A549 (cell line): ENCODE data around the gene KCND3. TPM values are rescaled to one million over a fixed set of nuclear protein-coding genes. Genes with fewer than 3 reads are reported as not detected.

ENCODE experiments used
- ATAC-seq, 2 experiments: fragments of 200-7000 bp in 1 of 2; fragments of >200 bp in 1 of 2; cut with Nextera tagmentation in 1 of 2; cut with Tn5 transposase in 1 of 2; 3 replicates each; pipeline versions ENCODE4 v1.8.0 to v1.9.1; 2018 to 2020; ENCODE audit warnings: mild to moderate bottlenecking in 1 of 2, moderate library complexity in 1 of 2
- CTCF ChIA-PET: fragments of 300-600 bp; sonication (Branson Sonifier 250); formaldehyde crosslinking; extraction: SDS; loops from one replicate; lab custom pipeline; 2021; ENCODE audit warnings: antibody characterized with exemption, inconsistent platforms; lab: Yijun Ruan, JAX
- POLR2A ChIA-PET: fragments of 350-600 bp; formaldehyde crosslinking; extraction: SDS; loops from one replicate; lab custom pipeline; 2021; ENCODE audit warnings: antibody characterized with exemption, inconsistent platforms; lab: Yijun Ruan, JAX
- DNase-seq, 2 experiments: peaks; one replicate each; pipeline versions ENCODE4 v3.0.0 to v3.0.0-alpha.2; 2011 to 2016; ENCODE audit warnings: low read depth in 1 of 2, low spot score in 1 of 2
- FAIRE-seq: peaks from 2 replicates; lab custom pipeline; 2011; peaks lifted over from hg19 to GRCh38; lab: Jason Lieb, UNC
- H3K27ac ChIP-seq, 2 experiments: fragments of >200 bp; sonication (Bioruptor Twin); formaldehyde crosslinking; 3 replicates each; pipeline ENCODE4 v1.5.1; 2016 to 2017
- H3K4me1 ChIP-seq: fragments of >200 bp; sonication (Bioruptor Twin); formaldehyde crosslinking; 3 replicates; pipeline ENCODE4 v1.6.1; 2016
- H3K4me2 ChIP-seq: fragments of >200 bp; sonication (Bioruptor Twin); formaldehyde crosslinking; 3 replicates; pipeline ENCODE4 v1.6.1; 2016
- H3K4me3 ChIP-seq: fragments of >200 bp; sonication (Bioruptor Twin); formaldehyde crosslinking; 3 replicates; pipeline ENCODE4 v1.5.1; 2016
- H3K9me3 ChIP-seq: fragments of >200 bp; sonication (Bioruptor Twin); formaldehyde crosslinking; 3 replicates; pipeline ENCODE4 v1.6.1; 2016
- EHF ChIP-seq: fragments of 250-450 bp; sonication (Bioruptor Pico); IDR thresholded peaks from 2 replicates; pipeline ENCODE4 v1.5.0; 2020; ENCODE audit warnings: mild to moderate bottlenecking
- EP300 ChIP-seq, 2 experiments: fragments of >200 bp; sonication (Bioruptor Twin); formaldehyde crosslinking; IDR thresholded peaks; 2 replicates in 1 of 2; 3 replicates in 1 of 2; pipeline ENCODE4 v1.6.1; 2016 to 2017
- ESRRA ChIP-seq: fragments of 150-350 bp; IDR thresholded peaks from 2 replicates; pipeline ENCODE4 v1.6.1; 2014; ENCODE audit warnings: mild to moderate bottlenecking, low read length, borderline replicate concordance
- FOSB ChIP-seq: fragments of 250-450 bp; sonication (Bioruptor Pico); IDR thresholded peaks from 2 replicates; pipeline ENCODE4 v1.5.0; 2020; ENCODE audit warnings: mild to moderate bottlenecking, moderate library complexity
- GATA3 ChIP-seq: IDR thresholded peaks from 2 replicates; pipeline ENCODE4 v1.6.1; 2012; ENCODE audit warnings: borderline replicate concordance
- HDAC2 ChIP-seq: fragments of 200-600 bp; sonication (generic); IDR thresholded peaks from 2 replicates; pipeline ENCODE4 v1.6.1; 2016
- HEYL ChIP-seq: fragments of 250-450 bp; sonication (Bioruptor Pico); IDR thresholded peaks from 2 replicates; pipeline ENCODE4 v1.8.0; 2021; ENCODE audit warnings: mild to moderate bottlenecking, moderate library complexity
- HOXB13 ChIP-seq: fragments of 250-450 bp; sonication (Bioruptor Pico); IDR thresholded peaks from 2 replicates; pipeline ENCODE4 v1.5.0; 2020; ENCODE audit warnings: low read depth, mild to moderate bottlenecking, moderate library complexity
- HOXB5 ChIP-seq: fragments of 250-450 bp; sonication (Bioruptor Pico); IDR thresholded peaks from 2 replicates; pipeline ENCODE4 v1.5.0; 2020; ENCODE audit warnings: mild to moderate bottlenecking, moderate library complexity
- JUN ChIP-seq, 2 experiments: fragments of >200 bp; sonication (Bioruptor Twin); formaldehyde crosslinking; IDR thresholded peaks; 2 replicates in 1 of 2; 3 replicates in 1 of 2; pipeline ENCODE4 v1.6.1; 2016 to 2017
- KDM1A ChIP-seq: fragments of 200-600 bp; sonication (generic); IDR thresholded peaks from 2 replicates; pipeline ENCODE4 v1.6.1; 2016; ENCODE audit warnings: low read depth, mild to moderate bottlenecking
- KDM5A ChIP-seq: fragments of 200-600 bp; sonication (generic); IDR thresholded peaks from 2 replicates; pipeline ENCODE4 v1.6.1; 2016; ENCODE audit warnings: antibody characterized with exemption, mild to moderate bottlenecking
- MAFK ChIP-seq: fragments of 450-650 bp; IDR thresholded peaks from 2 replicates; pipeline ENCODE4 v1.6.1; 2014; ENCODE audit not compliant: partially characterized antibody
- NPAS2 ChIP-seq: fragments of 250-450 bp; sonication (Bioruptor Pico); IDR thresholded peaks from 2 replicates; pipeline ENCODE4 v1.8.0; 2022; ENCODE audit warnings: mild to moderate bottlenecking, moderate library complexity, borderline replicate concordance
- PHF8 ChIP-seq: fragments of 200-600 bp; sonication (generic); IDR thresholded peaks from 2 replicates; pipeline ENCODE4 v1.6.1; 2016; ENCODE audit warnings: low read depth, mild to moderate bottlenecking, antibody characterized with exemption, moderate library complexity, borderline replicate concordance
- POLR2A ChIP-seq: IDR thresholded peaks from 2 replicates; pipeline ENCODE4 v1.6.1; 2012; ENCODE audit warnings: mild to moderate bottlenecking, low read length
- RFX5 ChIP-seq: fragments of 450-650 bp; IDR thresholded peaks from 2 replicates; pipeline ENCODE4 v1.7.1; 2014; ENCODE audit warnings: antibody characterized with exemption, mild to moderate bottlenecking, moderate library complexity
- SMC3 ChIP-seq: fragments of >200 bp; sonication (Bioruptor Twin); formaldehyde crosslinking; IDR thresholded peaks from 3 replicates; pipeline ENCODE4 v1.6.1; 2018; ENCODE audit warnings: inconsistent platforms
- ZSCAN20 ChIP-seq: fragments of 250-450 bp; sonication (Bioruptor Pico); IDR thresholded peaks from 2 replicates; pipeline ENCODE4 v1.8.0; 2022; ENCODE audit warnings: mild to moderate bottlenecking, moderate library complexity
- WGBS: methylation state at CpG from one replicate; pipeline ENCODE4 v1.1.6; 2017; ENCODE audit errors: missing lambda C conversion rate; 5-methylcytosine and 5-hydroxymethylcytosine counted together
- polyA plus RNA-seq, 4 experiments: library from polyadenylated mRNA; depleted of rRNA in 3 of 4; stranded (reverse); fragments of >200 nt; fragmentation: RNase III in 1 of 4; extraction: RNeasy Plus Mini Kit Qiagen cat#74134 plus additional on column Dnase treatment in 1 of 4; gene quantifications; 2 replicates in 3 of 4; 3 replicates in 1 of 4; pipeline ENCODE4 v1.2.3, GENCODE V29; 2011 to 2017
- TF ChIP-seq, protein P1 (sequence below): IDR thresholded peaks from 2 replicates; pipeline ENCODE4 v1.6.1; 2012
- TF ChIP-seq, protein P2 (sequence below): fragments of >200 bp; sonication (Bioruptor Twin); formaldehyde crosslinking; IDR thresholded peaks from 3 replicates; pipeline ENCODE4 v1.5.1; 2016
- TF ChIP-seq, protein P3 (sequence below): fragments of 150-350 bp; IDR thresholded peaks from 2 replicates; pipeline ENCODE4 v1.6.1; 2014; ENCODE audit warnings: low read depth, mild to moderate bottlenecking, low read length
- TF ChIP-seq, protein P4 (sequence below): fragments of >200 bp; sonication (Bioruptor Twin); formaldehyde crosslinking; IDR thresholded peaks from 3 replicates; pipeline ENCODE4 v1.6.1; 2016
- TF ChIP-seq, protein P5 (sequence below): fragments of 200-600 bp; sonication (generic); IDR thresholded peaks from 2 replicates; pipeline ENCODE4 v1.6.1; 2016; ENCODE audit warnings: antibody characterized with exemption, mild to moderate bottlenecking, moderate library complexity

KCND3 gene
- polyA plus RNA-seq, 2 of the 4 experiments (the other 2 are of a cell fraction), result not detected

DNA sequence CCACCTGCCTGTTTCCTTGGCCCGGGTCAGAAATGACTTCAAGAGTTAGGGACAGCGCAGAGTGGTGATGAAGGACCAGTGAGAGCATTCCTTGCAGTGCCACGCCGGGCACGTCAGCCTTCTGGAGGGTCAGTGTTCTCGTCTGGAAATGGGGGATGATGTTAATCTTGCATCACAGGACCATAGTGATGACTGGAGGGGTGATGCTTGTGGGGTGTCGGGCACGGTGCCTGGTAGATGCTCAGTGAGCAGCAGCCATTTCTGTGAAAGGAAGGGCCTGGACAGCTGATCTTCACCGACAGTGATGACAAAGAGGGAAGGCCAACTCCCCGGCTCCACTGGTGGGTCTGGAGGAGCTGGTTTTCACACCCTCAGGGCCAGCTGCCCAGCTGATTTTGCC, 177.6 kb downstream of the KCND3 start:
- H3K9me3 ChIP-seq, result no peaks in the 10 kb centered on the region
- H3K27ac ChIP-seq, result no peak overlapping the region
- H3K4me1 ChIP-seq, result no peaks in the 10 kb centered on the region
- ChIA-PET POLR2A (no interaction called here), CTCF (no interaction called here)
- ATAC-seq, result no peak
- no peak for DNase-seq
- H3K4me3 ChIP-seq, result no peak overlapping the region
- TF ChIP-seq SMC3 (no peak), PHF8 (no peak), GATA3 (no peak), FOSB (CRISPR knock-in tag) (no peak), MAFK (no peak), EP300 (IDR thresholded peaks at IDR 0.05) (no peak), NPAS2 (CRISPR knock-in tag) (no peak), EHF (CRISPR knock-in tag) (no peak), HOXB5 (no peak), RFX5 (no peak), KDM1A (no peak), HEYL (CRISPR knock-in tag) (no peak), ZSCAN20 (CRISPR knock-in tag) (no peak), POLR2A (no peak)
- TF ChIP-seq, protein P1, sequence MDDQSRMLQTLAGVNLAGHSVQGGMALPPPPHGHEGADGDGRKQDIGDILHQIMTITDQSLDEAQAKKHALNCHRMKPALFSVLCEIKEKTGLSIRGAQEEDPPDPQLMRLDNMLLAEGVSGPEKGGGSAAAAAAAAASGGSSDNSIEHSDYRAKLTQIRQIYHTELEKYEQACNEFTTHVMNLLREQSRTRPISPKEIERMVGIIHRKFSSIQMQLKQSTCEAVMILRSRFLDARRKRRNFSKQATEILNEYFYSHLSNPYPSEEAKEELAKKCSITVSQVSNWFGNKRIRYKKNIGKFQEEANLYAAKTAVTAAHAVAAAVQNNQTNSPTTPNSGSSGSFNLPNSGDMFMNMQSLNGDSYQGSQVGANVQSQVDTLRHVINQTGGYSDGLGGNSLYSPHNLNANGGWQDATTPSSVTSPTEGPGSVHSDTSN, result no peak
- TF ChIP-seq, protein P2, sequence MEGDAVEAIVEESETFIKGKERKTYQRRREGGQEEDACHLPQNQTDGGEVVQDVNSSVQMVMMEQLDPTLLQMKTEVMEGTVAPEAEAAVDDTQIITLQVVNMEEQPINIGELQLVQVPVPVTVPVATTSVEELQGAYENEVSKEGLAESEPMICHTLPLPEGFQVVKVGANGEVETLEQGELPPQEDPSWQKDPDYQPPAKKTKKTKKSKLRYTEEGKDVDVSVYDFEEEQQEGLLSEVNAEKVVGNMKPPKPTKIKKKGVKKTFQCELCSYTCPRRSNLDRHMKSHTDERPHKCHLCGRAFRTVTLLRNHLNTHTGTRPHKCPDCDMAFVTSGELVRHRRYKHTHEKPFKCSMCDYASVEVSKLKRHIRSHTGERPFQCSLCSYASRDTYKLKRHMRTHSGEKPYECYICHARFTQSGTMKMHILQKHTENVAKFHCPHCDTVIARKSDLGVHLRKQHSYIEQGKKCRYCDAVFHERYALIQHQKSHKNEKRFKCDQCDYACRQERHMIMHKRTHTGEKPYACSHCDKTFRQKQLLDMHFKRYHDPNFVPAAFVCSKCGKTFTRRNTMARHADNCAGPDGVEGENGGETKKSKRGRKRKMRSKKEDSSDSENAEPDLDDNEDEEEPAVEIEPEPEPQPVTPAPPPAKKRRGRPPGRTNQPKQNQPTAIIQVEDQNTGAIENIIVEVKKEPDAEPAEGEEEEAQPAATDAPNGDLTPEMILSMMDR, result no peak
- TF ChIP-seq, all 56 proteins: peak for 0
- FAIRE-seq, result no peak
- 46% methylated on average over 7 of the region's 10 CpGs for WGBS
- no peak overlapping the region for H3K4me2 ChIP-seq

DNA sequence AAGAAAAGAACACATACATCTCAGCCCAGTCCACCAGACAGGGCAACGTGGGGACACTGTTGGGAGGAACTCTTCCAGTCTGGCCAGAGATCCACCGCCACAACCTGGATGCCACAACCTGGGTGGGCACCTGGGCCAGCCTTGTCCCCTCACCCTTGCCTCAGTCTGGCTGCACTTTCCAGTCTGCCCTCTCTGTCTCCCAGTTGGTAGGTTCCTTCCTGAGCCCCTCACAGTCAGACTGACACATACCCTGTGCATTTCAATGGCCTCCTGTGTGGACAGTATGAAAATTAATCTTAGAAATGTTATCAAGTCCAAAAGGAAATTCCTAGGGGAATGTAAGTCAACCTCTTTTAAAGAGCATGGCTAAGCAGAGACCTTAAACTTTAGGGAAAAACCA, 184.2 kb downstream of the KCND3 start:
- no peak for ATAC-seq
- POLR2A ChIA-PET, result no interaction called here
- no peak for DNase-seq
- H3K4me3 ChIP-seq, result no peak overlapping the region
- TF ChIP-seq, protein P3, sequence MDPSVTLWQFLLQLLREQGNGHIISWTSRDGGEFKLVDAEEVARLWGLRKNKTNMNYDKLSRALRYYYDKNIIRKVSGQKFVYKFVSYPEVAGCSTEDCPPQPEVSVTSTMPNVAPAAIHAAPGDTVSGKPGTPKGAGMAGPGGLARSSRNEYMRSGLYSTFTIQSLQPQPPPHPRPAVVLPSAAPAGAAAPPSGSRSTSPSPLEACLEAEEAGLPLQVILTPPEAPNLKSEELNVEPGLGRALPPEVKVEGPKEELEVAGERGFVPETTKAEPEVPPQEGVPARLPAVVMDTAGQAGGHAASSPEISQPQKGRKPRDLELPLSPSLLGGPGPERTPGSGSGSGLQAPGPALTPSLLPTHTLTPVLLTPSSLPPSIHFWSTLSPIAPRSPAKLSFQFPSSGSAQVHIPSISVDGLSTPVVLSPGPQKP, result no peak
- TF ChIP-seq ESRRA (no peak), JUN (IDR thresholded peaks at IDR 0.05) (no peak), HOXB13 (no peak), HDAC2 (no peak), EHF (CRISPR knock-in tag) (no peak)
- TF ChIP-seq, protein P4, sequence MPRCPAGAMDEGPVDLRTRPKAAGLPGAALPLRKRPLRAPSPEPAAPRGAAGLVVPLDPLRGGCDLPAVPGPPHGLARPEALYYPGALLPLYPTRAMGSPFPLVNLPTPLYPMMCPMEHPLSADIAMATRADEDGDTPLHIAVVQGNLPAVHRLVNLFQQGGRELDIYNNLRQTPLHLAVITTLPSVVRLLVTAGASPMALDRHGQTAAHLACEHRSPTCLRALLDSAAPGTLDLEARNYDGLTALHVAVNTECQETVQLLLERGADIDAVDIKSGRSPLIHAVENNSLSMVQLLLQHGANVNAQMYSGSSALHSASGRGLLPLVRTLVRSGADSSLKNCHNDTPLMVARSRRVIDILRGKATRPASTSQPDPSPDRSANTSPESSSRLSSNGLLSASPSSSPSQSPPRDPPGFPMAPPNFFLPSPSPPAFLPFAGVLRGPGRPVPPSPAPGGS, result no peak
- no peak overlapping the region for H3K27ac ChIP-seq
- H3K9me3 ChIP-seq, result no peaks in the 10 kb centered on the region
- H3K4me2 ChIP-seq, result no peak overlapping the region
- FAIRE-seq, result no peak
- H3K4me1 ChIP-seq, result no peaks in the 10 kb centered on the region
- CTCF ChIA-PET, result no interaction called here
- 44% methylated on average over 2 of the region's 2 CpGs for WGBS

DNA sequence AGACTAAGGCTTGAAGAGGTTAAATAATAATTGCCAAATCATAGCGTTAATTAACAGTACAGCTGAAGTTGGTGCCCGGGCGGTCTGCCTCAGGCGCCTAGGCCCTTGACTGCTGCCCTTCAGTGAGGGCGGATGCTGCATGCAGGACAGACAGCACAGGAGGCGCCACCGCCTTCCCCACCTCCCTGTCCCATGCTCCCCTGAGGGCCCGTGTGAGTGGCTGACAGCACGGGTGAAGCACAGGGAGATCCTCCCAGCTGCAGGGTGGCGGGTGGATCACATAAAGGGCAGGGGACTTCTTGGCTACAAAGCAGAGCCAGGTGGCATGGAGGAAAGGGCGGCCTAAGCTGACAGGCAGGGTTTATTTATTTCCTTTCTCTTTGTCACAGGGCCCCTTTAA, 184.7 kb downstream of the KCND3 start:
- no peak for FAIRE-seq
- ATAC-seq, result no peak

More for the DNA sequence above, 184.7 kb downstream of the KCND3 start:
- Histone ChIP-seq H3K4me1 (no peaks in the 10 kb centered on the region), H3K9me3 (no peaks in the 10 kb centered on the region), H3K4me3 (no peak overlapping the region), H3K27ac (no peak overlapping the region), H3K4me2 (no peak overlapping the region)
- ChIA-PET CTCF (no interaction called here), POLR2A (no interaction called here)
- 55% methylated on average over 6 of the region's 11 CpGs for WGBS
- no peak for DNase-seq
- TF ChIP-seq KDM5A, result no peak
- TF ChIP-seq, protein P5, sequence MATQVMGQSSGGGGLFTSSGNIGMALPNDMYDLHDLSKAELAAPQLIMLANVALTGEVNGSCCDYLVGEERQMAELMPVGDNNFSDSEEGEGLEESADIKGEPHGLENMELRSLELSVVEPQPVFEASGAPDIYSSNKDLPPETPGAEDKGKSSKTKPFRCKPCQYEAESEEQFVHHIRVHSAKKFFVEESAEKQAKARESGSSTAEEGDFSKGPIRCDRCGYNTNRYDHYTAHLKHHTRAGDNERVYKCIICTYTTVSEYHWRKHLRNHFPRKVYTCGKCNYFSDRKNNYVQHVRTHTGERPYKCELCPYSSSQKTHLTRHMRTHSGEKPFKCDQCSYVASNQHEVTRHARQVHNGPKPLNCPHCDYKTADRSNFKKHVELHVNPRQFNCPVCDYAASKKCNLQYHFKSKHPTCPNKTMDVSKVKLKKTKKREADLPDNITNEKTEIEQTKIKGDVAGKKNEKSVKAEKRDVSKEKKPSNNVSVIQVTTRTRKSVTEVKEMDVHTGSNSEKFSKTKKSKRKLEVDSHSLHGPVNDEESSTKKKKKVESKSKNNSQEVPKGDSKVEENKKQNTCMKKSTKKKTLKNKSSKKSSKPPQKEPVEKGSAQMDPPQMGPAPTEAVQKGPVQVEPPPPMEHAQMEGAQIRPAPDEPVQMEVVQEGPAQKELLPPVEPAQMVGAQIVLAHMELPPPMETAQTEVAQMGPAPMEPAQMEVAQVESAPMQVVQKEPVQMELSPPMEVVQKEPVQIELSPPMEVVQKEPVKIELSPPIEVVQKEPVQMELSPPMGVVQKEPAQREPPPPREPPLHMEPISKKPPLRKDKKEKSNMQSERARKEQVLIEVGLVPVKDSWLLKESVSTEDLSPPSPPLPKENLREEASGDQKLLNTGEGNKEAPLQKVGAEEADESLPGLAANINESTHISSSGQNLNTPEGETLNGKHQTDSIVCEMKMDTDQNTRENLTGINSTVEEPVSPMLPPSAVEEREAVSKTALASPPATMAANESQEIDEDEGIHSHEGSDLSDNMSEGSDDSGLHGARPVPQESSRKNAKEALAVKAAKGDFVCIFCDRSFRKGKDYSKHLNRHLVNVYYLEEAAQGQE, result no peak
- TF ChIP-seq, protein P1, result no peak
